K562 (cell line): ENCODE measurements around the gene HNMT. TPM values are rescaled to one million over a fixed set of nuclear protein-coding genes. Genes with fewer than 3 reads are reported as not detected.

Source experiments
- ATF4 ChIP-seq: fragments of 450-650 bp; formaldehyde crosslinking; IDR thresholded peaks from 2 replicates; pipeline ENCODE4 v1.4.0; 2022; ENCODE audit warnings: mild to moderate bottlenecking, moderate library complexity
- CHD7 ChIP-seq: fragments of 200-600 bp; sonication (generic); IDR thresholded peaks from one replicate; pipeline ENCODE4 v1.6.1; 2012; ENCODE audit warnings: mild to moderate bottlenecking, low read depth, low read length, inconsistent platforms
- DMBX1 ChIP-seq: fragments of 250-450 bp; sonication (Bioruptor Pico); IDR thresholded peaks from 2 replicates; pipeline ENCODE4 v1.8.0; 2022; ENCODE audit warnings: inconsistent platforms, mild to moderate bottlenecking, moderate library complexity, borderline replicate concordance
- EP300 ChIP-seq: IDR thresholded peaks from 2 replicates; pipeline ENCODE4 v1.6.1; 2012; ENCODE audit warnings: low read length, improper control_type of control experiment
- GATAD2B ChIP-seq: fragments of 450-650 bp; IDR thresholded peaks from 2 replicates; pipeline ENCODE4 v1.6.1; 2017; ENCODE audit warnings: mild to moderate bottlenecking, borderline replicate concordance
- GTF2F1 ChIP-seq: IDR thresholded peaks from 2 replicates; pipeline ENCODE4 v1.6.1; 2011; ENCODE audit warnings: low read depth, low read length, improper control_type of control experiment
- HMBOX1 ChIP-seq: sonication (generic); IDR thresholded peaks from 2 replicates; pipeline ENCODE4 v1.6.1; 2016
- MAFK ChIP-seq: IDR thresholded peaks from 2 replicates; pipeline ENCODE4 v1.6.1; 2011; ENCODE audit warnings: low read length, improper control_type of control experiment
- MAZ ChIP-seq, 2 experiments: fragments of 450-650 bp in 1 of 2; sonication (generic) in 1 of 2; formaldehyde crosslinking; IDR thresholded peaks in 1 of 2; conservative IDR thresholded peaks in 1 of 2; 2 replicates each; pipeline versions ENCODE4 v1.4.0 to v1.5.0; 2020; ENCODE audit warnings: mild to moderate bottlenecking in 1 of 2, missing genetic modification reagents in 1 of 2
- SOX6 ChIP-seq: fragments of 450-650 bp; IDR thresholded peaks from 2 replicates; pipeline ENCODE4 v1.6.1; 2014; ENCODE audit warnings: mild to moderate bottlenecking
- TAF15 ChIP-seq: fragments of 200-400 bp; formaldehyde crosslinking; IDR thresholded peaks from 2 replicates; pipeline ENCODE4 v1.6.1; 2017; ENCODE audit warnings: mild to moderate bottlenecking, low read depth, low read length, moderate library complexity
- TAL1 ChIP-seq: fragments of 450-650 bp; IDR thresholded peaks from 2 replicates; pipeline ENCODE4 v1.6.1; 2016; ENCODE audit warnings: mild to moderate bottlenecking
- TBL1XR1 ChIP-seq, 2 experiments: IDR thresholded peaks; 2 replicates each; pipeline ENCODE4 v1.6.1; 2012; ENCODE audit warnings: improper control_type of control experiment in 2 of 2, low read length in 2 of 2, mild to moderate bottlenecking in 1 of 2
- TBP ChIP-seq: optimal IDR thresholded peaks from 2 replicates; pipeline ENCODE3; 2011; ENCODE audit warnings: low read depth, low read length, improper control_type of control experiment
- ZBTB17 ChIP-seq: fragments of 450-650 bp; formaldehyde crosslinking; IDR thresholded peaks from 2 replicates; pipeline ENCODE4 v1.4.0; 2020; ENCODE audit warnings: mild to moderate bottlenecking
- ZNF197 ChIP-seq: fragments of 200-800 bp; sonication (Bioruptor generic); IDR thresholded peaks from 2 replicates; pipeline ENCODE4 v1.6.1; 2016; ENCODE audit warnings: low read depth, missing genetic modification characterization, missing compliant biosample characterization
- ZNF589 ChIP-seq: fragments of 200-800 bp; sonication (Bioruptor generic); IDR thresholded peaks from 2 replicates; pipeline ENCODE4 v1.6.1; 2016; ENCODE audit warnings: low read depth, missing genetic modification characterization, missing compliant biosample characterization
- polyA plus RNA-seq, 8 experiments: library from polyadenylated mRNA; depleted of rRNA in 4 of 8; stranded (reverse) in 5 of 8; unstranded in 3 of 8; fragments of >200 nt; fragmentation: Nextera tagmentation in 2 of 8; fragmentation: Illumina TruSeq in 1 of 8; extraction: Ambion mirVana in 2 of 8; extraction: Trizol in 1 of 8; gene quantifications; 2 replicates each; pipeline versions ENCODE4 v1.2.1 to v1.2.3, GENCODE V29; 2011 to 2014; ENCODE audit warnings: inconsistent platforms in 1 of 8, missing spikeins in 1 of 8
- total RNA-seq, 7 experiments: library from RNA; depleted of rRNA in 6 of 7; stranded (reverse); fragments of >200 nt in 6 of 7; fragmentation: Illumina TruSeq in 2 of 7; extraction: Trizol in 2 of 7; gene quantifications; 2 replicates each; pipeline versions ENCODE4 v1.2.1 to v1.2.3, GENCODE V29; 2011 to 2021; ENCODE audit warnings: low replicate concordance in 1 of 7

Gene HNMT
- total and polyA plus RNA-seq, 9 of the 15 experiments (the other 6 are each of a cell fraction or from before 2014, with no cell fraction given), result 3.1 to 10.9 (median 5.3) TPM

GRCh38 chr2:138058427-138058826, 94.2 kb downstream of the HNMT start (continued):
- TF ChIP-seq HMBOX1, result peak; percentile 77
- peak; percentile 92 for TF ChIP-seq TAL1
- TF ChIP-seq MAZ (CRISPR knock-in tag; conservative IDR thresholded peaks at IDR 0.05 in 1 of 2, IDR thresholded peaks at IDR 0.05 in 1 of 2), result peak; percentile 36 to 63; a peak in 1 of 4 replicates
- TF ChIP-seq SOX6, result peak; percentile 98
- TF ChIP-seq MAFK, result peak; percentile 31; the same call in 1 of the 2 replicates
- no peak for TF ChIP-seq CHD7
- no peak for TF ChIP-seq GTF2F1
- TF ChIP-seq TBL1XR1 (IDR thresholded peaks at IDR 0.05; ENCODE audit: low read length in 2 of 2), result peak; percentile 74 to 95; a peak in 3 of 4 replicates
- TF ChIP-seq GATAD2B, result peak; percentile 67; the same call in 1 of the 2 replicates
- no peak for TF ChIP-seq ZNF589 (CRISPR knock-in tag)
- 0 out of 2 replicates have a peak, but pooled peaks have one; percentile 34 for TF ChIP-seq ZNF197 (CRISPR knock-in tag)
- TF ChIP-seq DMBX1 (CRISPR knock-in tag), result peak; percentile 88; the same call in 1 of the 2 replicates
- no peak for TF ChIP-seq TBP
- peak; percentile 93 for TF ChIP-seq EP300
- no peak for TF ChIP-seq TAF15
- TF ChIP-seq ATF4 (CRISPR knock-in tag), result 0 out of 2 replicates have a peak, but pooled peaks have one; percentile 39
- no peak for TF ChIP-seq ZBTB17 (CRISPR knock-in tag)
